ENCODE results near the gene AKAP5. TPM values are rescaled to one million over a fixed set of nuclear protein-coding genes. Genes with fewer than 3 reads are reported as not detected.

The AKAP5 gene
- total RNA-seq, 1 experiment from 2014 or later, result 3.0 TPM

DNA sequence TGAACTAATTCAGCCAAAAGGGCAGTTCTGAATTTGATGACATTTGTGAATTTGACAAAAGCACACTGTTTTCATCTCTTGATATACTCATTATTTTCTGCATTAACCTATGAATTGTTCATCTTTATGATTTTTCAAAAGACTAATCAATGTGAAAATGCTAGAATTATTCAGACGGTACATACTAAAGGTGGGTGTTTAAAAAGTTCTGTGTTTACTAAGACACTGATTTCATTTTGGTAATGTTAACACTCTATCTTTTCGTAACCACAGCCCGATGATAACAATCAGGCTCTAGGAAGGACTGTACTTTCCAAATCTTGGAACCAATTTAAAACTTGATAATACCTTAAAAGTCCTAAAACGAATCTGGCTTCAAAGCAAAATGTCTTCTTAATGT, 9.4 kb downstream of the AKAP5 start (continued):
- TF ChIP-seq, protein P1, sequence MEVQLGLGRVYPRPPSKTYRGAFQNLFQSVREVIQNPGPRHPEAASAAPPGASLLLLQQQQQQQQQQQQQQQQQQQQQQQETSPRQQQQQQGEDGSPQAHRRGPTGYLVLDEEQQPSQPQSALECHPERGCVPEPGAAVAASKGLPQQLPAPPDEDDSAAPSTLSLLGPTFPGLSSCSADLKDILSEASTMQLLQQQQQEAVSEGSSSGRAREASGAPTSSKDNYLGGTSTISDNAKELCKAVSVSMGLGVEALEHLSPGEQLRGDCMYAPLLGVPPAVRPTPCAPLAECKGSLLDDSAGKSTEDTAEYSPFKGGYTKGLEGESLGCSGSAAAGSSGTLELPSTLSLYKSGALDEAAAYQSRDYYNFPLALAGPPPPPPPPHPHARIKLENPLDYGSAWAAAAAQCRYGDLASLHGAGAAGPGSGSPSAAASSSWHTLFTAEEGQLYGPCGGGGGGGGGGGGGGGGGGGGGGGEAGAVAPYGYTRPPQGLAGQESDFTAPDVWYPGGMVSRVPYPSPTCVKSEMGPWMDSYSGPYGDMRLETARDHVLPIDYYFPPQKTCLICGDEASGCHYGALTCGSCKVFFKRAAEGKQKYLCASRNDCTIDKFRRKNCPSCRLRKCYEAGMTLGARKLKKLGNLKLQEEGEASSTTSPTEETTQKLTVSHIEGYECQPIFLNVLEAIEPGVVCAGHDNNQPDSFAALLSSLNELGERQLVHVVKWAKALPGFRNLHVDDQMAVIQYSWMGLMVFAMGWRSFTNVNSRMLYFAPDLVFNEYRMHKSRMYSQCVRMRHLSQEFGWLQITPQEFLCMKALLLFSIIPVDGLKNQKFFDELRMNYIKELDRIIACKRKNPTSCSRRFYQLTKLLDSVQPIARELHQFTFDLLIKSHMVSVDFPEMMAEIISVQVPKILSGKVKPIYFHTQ (CRISPR knock-in tag; IDR thresholded peaks at IDR 0.05), result no peak
- TF ChIP-seq ESRRA (CRISPR knock-in tag; IDR thresholded peaks at IDR 0.05; ENCODE audit: borderline replicate concordance), result no peak
- no peak for TF ChIP-seq RELA (CRISPR knock-in tag; IDR thresholded peaks at IDR 0.05; ENCODE audit: borderline replicate concordance)
- no peak for TF ChIP-seq SP1 (CRISPR knock-in tag; conservative IDR thresholded peaks at IDR 0.05)
- TF ChIP-seq, protein P2, sequence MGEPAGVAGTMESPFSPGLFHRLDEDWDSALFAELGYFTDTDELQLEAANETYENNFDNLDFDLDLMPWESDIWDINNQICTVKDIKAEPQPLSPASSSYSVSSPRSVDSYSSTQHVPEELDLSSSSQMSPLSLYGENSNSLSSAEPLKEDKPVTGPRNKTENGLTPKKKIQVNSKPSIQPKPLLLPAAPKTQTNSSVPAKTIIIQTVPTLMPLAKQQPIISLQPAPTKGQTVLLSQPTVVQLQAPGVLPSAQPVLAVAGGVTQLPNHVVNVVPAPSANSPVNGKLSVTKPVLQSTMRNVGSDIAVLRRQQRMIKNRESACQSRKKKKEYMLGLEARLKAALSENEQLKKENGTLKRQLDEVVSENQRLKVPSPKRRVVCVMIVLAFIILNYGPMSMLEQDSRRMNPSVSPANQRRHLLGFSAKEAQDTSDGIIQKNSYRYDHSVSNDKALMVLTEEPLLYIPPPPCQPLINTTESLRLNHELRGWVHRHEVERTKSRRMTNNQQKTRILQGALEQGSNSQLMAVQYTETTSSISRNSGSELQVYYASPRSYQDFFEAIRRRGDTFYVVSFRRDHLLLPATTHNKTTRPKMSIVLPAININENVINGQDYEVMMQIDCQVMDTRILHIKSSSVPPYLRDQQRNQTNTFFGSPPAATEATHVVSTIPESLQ (CRISPR knock-in tag; IDR thresholded peaks at IDR 0.05), result no peak
- no peak for TF ChIP-seq ELF4 (CRISPR knock-in tag; IDR thresholded peaks at IDR 0.05; ENCODE audit: low read depth)

DNA sequence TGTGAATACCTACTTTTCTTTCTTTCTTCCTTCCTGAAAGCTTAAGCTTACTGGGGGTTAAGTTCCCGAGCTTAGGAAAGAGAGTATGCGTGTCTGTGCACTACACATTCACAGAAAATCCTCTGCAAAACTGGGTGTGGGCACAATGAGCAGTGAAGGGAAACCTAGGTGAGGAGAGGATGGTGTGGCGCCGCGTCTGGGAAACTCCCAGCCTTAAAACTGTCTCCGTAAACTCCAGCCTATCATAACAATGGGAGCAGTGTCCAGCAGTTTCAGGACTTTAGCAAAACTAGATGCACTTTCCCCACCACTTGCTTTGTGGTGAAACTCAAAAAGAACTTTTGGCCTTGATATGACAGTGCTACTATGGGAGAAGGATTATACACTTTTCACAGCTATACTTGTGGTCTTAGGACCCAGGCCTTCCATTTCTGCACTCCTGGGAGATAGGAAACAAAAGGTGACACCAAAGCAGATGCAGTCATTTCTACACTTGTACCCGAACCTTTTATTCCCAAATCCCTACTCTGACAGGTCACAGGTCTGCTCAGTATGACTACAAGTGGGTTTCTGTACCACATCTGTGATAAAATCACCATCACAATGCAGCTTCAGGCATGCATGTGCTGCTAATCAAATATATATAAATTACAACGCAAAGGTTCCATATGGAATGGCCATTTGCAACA, 10.4 kb downstream of the AKAP5 start:
- POLR2A ChIA-PET, result interaction anchor here (0.6 kb wide), 1 partner anchor 585 kb away, joined by 3 read pairs; no protein-coding TSS in a partner anchor
- H3K9me3 Mint-ChIP-seq, result no peaks in the 10 kb centered on the region
- H3K4me3 Mint-ChIP-seq, result no peak overlapping the region
- CTCF ChIA-PET, result interaction anchor here (0.7 to 1.5 kb wide), 5 partner anchors 35 to 347 kb away, joined by 3 to 5 read pairs (median 3); no protein-coding TSS in a partner anchor
- no peaks in the 10 kb centered on the region for H3K36me3 Mint-ChIP-seq
- DNase-seq (ENCODE audit: low spot score), result no peak
- ATAC-seq, result no peak
- H3K27ac Mint-ChIP-seq, result peak overlapping the region; percentile 80
- H3K4me1 Mint-ChIP-seq, result peaks cover 14% of the 10 kb centered on the region; the same call in 1 of the 2 replicates
- no peaks in the 10 kb centered on the region for H3K27me3 Mint-ChIP-seq (ENCODE audit: low read depth)
- TF ChIP-seq, protein P3, sequence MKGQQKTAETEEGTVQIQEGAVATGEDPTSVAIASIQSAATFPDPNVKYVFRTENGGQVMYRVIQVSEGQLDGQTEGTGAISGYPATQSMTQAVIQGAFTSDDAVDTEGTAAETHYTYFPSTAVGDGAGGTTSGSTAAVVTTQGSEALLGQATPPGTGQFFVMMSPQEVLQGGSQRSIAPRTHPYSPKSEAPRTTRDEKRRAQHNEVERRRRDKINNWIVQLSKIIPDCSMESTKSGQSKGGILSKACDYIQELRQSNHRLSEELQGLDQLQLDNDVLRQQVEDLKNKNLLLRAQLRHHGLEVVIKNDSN (CRISPR knock-in tag; IDR thresholded peaks at IDR 0.05), result no peak
- TF ChIP-seq, protein P4, sequence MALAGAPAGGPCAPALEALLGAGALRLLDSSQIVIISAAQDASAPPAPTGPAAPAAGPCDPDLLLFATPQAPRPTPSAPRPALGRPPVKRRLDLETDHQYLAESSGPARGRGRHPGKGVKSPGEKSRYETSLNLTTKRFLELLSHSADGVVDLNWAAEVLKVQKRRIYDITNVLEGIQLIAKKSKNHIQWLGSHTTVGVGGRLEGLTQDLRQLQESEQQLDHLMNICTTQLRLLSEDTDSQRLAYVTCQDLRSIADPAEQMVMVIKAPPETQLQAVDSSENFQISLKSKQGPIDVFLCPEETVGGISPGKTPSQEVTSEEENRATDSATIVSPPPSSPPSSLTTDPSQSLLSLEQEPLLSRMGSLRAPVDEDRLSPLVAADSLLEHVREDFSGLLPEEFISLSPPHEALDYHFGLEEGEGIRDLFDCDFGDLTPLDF (CRISPR knock-in tag; IDR thresholded peaks at IDR 0.05), result no peak
- TF ChIP-seq, protein P5, sequence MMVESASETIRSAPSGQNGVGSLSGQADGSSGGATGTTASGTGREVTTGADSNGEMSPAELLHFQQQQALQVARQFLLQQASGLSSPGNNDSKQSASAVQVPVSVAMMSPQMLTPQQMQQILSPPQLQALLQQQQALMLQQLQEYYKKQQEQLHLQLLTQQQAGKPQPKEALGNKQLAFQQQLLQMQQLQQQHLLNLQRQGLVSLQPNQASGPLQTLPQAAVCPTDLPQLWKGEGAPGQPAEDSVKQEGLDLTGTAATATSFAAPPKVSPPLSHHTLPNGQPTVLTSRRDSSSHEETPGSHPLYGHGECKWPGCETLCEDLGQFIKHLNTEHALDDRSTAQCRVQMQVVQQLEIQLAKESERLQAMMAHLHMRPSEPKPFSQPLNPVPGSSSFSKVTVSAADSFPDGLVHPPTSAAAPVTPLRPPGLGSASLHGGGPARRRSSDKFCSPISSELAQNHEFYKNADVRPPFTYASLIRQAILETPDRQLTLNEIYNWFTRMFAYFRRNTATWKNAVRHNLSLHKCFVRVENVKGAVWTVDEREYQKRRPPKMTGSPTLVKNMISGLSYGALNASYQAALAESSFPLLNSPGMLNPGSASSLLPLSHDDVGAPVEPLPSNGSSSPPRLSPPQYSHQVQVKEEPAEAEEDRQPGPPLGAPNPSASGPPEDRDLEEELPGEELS (CRISPR knock-in tag; IDR thresholded peaks at IDR 0.05), result no peak
- TF ChIP-seq TCF7 (CRISPR knock-in tag; IDR thresholded peaks at IDR 0.05; ENCODE audit: low read depth) (no peak), MYBL2 (CRISPR knock-in tag; IDR thresholded peaks at IDR 0.05) (no peak), FOXP1 (CRISPR knock-in tag; IDR thresholded peaks at IDR 0.05; ENCODE audit: borderline replicate concordance) (no peak), NR1H2 (CRISPR knock-in tag; IDR thresholded peaks at IDR 0.05) (no peak), ZNF263 (CRISPR knock-in tag; IDR thresholded peaks at IDR 0.05; ENCODE audit: low read depth) (no peak), KAT7 (CRISPR knock-in tag; IDR thresholded peaks at IDR 0.05; ENCODE audit: borderline replicate concordance) (no peak), PRRX2 (CRISPR knock-in tag; IDR thresholded peaks at IDR 0.05) (no peak), ATF1 (CRISPR knock-in tag; IDR thresholded peaks at IDR 0.05) (no peak)
- TF ChIP-seq, protein P6, sequence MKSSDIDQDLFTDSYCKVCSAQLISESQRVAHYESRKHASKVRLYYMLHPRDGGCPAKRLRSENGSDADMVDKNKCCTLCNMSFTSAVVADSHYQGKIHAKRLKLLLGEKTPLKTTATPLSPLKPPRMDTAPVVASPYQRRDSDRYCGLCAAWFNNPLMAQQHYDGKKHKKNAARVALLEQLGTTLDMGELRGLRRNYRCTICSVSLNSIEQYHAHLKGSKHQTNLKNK (CRISPR knock-in tag; IDR thresholded peaks at IDR 0.05), result no peak
- TF ChIP-seq, protein P1 (CRISPR knock-in tag; IDR thresholded peaks at IDR 0.05), result no peak
- TF ChIP-seq, protein P7, sequence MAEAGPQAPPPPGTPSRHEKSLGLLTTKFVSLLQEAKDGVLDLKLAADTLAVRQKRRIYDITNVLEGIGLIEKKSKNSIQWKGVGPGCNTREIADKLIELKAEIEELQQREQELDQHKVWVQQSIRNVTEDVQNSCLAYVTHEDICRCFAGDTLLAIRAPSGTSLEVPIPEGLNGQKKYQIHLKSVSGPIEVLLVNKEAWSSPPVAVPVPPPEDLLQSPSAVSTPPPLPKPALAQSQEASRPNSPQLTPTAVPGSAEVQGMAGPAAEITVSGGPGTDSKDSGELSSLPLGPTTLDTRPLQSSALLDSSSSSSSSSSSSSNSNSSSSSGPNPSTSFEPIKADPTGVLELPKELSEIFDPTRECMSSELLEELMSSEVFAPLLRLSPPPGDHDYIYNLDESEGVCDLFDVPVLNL (CRISPR knock-in tag; IDR thresholded peaks at IDR 0.05; ENCODE audit: borderline replicate concordance, low read depth), result no peak
